C1 segment of cervical spinal cord (tissue), 14 donors: ENCODE measurements around the gene SGCD.
A peak's percentile ranks its signal among the peaks of the same experiment; 100 is the strongest.

ENCODE experiments used
- DNase-seq, 14 donors: peaks; one replicate each; lab custom pipeline; 2025; lab: John Stamatoyannopoulos, UW

Gene SGCD

GRCh38 chr5:156764176-156764971, 437.4 kb downstream of the SGCD start:
- no peak for DNase-seq

GRCh38 chr5:156774273-156774672, 447.3 kb downstream of the SGCD start:
- DNase-seq: no peak

GRCh38 chr5:156778139-156778706, 451.3 kb downstream of the SGCD start:
- no peak for DNase-seq

GRCh38 chr5:156778752-156779151, 451.8 kb downstream of the SGCD start:
- DNase-seq: no peak

- DNase-seq: no peak
Observed at GRCh38 chr5:156779436-156779835, 452.5 kb downstream of the SGCD start.

GRCh38 chr5:156783092-156783491, 456.1 kb downstream of the SGCD start:
- no peak for DNase-seq

GRCh38 chr5:156794687-156795086, 467.7 kb downstream of the SGCD start:
- no peak for DNase-seq

- DNase-seq: no peak
Observed at GRCh38 chr5:156798201-156798600, 471.2 kb downstream of the SGCD start.

GRCh38 chr5:156799171-156799570, 472.2 kb downstream of the SGCD start:
- DNase-seq: no peak

- no peak for DNase-seq
Observed at GRCh38 chr5:156800929-156801328, 474.0 kb downstream of the SGCD start.

GRCh38 chr5:156802501-156802900, 475.5 kb downstream of the SGCD start:
- DNase-seq: no peak

- no peak for DNase-seq
Observed at GRCh38 chr5:156803404-156803803, 476.4 kb downstream of the SGCD start.

GRCh38 chr5:156812959-156813358, 486.0 kb downstream of the SGCD start:
- DNase-seq: no peak

- peak in 1 of 14 donors; percentile 6 for DNase-seq
Observed at GRCh38 chr5:156815988-156816599, 489.1 kb downstream of the SGCD start.
